HG03025 (cell line): ENCODE data around the gene DSG2.

Source experiments
- ATAC-seq: cut with Tn5 transposase; IDR thresholded peaks from one replicate; pipeline ENCODE4 v1.9.1; 2021; ENCODE audit warnings: mild to moderate bottlenecking, moderate library complexity; ENCODE audit not compliant: unreplicated experiment, low FRiP score

The DSG2 gene

GRCh38 chr18:31551883-31552282 is 53.9 kb downstream of the DSG2 start:
- ATAC-seq = no peak

- no peak for ATAC-seq
Observed at GRCh38 chr18:31553800-31554199, 55.8 kb downstream of the DSG2 start.

GRCh38 chr18:31554776-31555175 is 56.8 kb downstream of the DSG2 start:
- ATAC-seq = no peak

- ATAC-seq = no peak
Observed at GRCh38 chr18:31555971-31556747, 58.2 kb downstream of the DSG2 start.

- ATAC-seq = no peak
Observed at GRCh38 chr18:31557446-31557845, 59.5 kb downstream of the DSG2 start.

- ATAC-seq = no peak
Observed at GRCh38 chr18:31558567-31558966, 60.6 kb downstream of the DSG2 start.

- no peak for ATAC-seq
Observed at GRCh38 chr18:31562726-31563125, 64.7 kb downstream of the DSG2 start.

- ATAC-seq = no peak
Observed at GRCh38 chr18:31563778-31564177, 65.8 kb downstream of the DSG2 start.

GRCh38 chr18:31565345-31565744 is 67.4 kb downstream of the DSG2 start:
- ATAC-seq = no peak

- ATAC-seq = no peak
Observed at GRCh38 chr18:31565782-31566512, 68.0 kb downstream of the DSG2 start.

GRCh38 chr18:31566576-31567306 is 68.8 kb downstream of the DSG2 start:
- no peak for ATAC-seq

GRCh38 chr18:31572368-31572767 is 74.4 kb downstream of the DSG2 start:
- no peak for ATAC-seq

GRCh38 chr18:31573051-31573450 is 75.1 kb downstream of the DSG2 start:
- ATAC-seq = no peak

GRCh38 chr18:31574359-31574758 is 76.4 kb downstream of the DSG2 start:
- no peak for ATAC-seq

GRCh38 chr18:31575515-31576257 is 77.7 kb downstream of the DSG2 start:
- ATAC-seq = no peak

GRCh38 chr18:31576670-31577069 is 78.7 kb downstream of the DSG2 start:
- no peak for ATAC-seq

GRCh38 chr18:31577195-31577594 is 79.2 kb downstream of the DSG2 start:
- ATAC-seq = no peak

- ATAC-seq = no peak
Observed at GRCh38 chr18:31578126-31578525, 80.1 kb downstream of the DSG2 start.

- no peak for ATAC-seq
Observed at GRCh38 chr18:31579375-31579774, 81.4 kb downstream of the DSG2 start.

GRCh38 chr18:31581498-31582197 is 83.7 kb downstream of the DSG2 start:
- ATAC-seq = no peak
